ENCODE results near the gene ITSN2. TPM values are rescaled to one million over a fixed set of nuclear protein-coding genes. Genes with fewer than 3 reads are reported as not detected.

Gene ITSN2
- total and polyA plus RNA-seq, 4 donors: 34.3 to 77.2 (median 54.5) TPM

DNA sequence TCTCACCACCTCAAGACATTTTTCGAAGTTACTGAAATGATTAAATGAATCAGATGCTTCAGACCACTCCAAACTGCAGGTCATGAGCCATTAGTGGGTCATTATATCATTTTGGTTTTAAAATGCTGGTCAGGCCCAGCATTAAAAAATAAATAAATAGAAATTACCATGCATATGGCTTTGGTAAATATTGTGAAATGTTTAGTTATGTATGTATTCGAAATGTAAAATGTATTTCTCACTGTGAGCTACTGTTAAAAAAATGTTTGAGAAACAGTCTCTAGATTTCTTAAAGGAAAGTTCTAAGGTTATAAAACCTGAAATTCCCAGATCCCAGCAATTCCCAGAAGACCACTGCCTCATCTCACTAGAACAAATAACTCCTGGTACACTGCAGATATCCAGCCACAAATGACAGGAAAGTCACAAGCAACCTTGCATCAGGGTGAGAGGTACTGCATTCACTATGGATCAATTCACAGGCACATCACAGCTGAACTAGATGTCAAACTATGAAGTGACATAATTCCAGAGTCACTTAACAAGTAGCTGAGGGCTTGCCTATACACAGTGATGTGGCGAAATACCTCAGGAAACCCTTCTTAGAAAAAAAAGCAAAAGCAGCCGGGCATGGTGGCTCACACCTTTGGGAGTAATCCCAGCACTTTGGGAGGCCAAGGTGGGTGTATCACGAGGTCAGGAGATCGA lies 138.8 kb downstream of the ITSN2 start:
- no peaks in the 10 kb centered on the region for H3K27me3 ChIP-seq (ENCODE audit: control insufficient read depth in 3 of 3, insufficient read depth in 3 of 3, low read length in 2 of 3)
- no peak overlapping the region for H3K4me3 ChIP-seq
- 93 to 94% methylated on average over 6 of the region's 6 CpGs for WGBS, 2 donors
- ATAC-seq (ENCODE audit: insufficient read depth, low FRiP score) (no peak), DNase-seq (no peak)
- peaks cover 0 to 39% (median 3%) of the 10 kb centered on the region in 4 donors for H3K36me3 ChIP-seq (ENCODE audit: control insufficient read depth in 4 of 4, insufficient read depth in 4 of 4, low read length in 4 of 4)
- H3K9me3 ChIP-seq (ENCODE audit: control insufficient read depth in 4 of 4, insufficient read depth in 3 of 4, low read length in 3 of 4): no peaks in the 10 kb centered on the region
- no peaks in the 10 kb centered on the region for H3K4me1 ChIP-seq (ENCODE audit: control insufficient read depth in 5 of 5, insufficient read depth in 5 of 5, low read length in 5 of 5)
- TF ChIP-seq, protein P1, sequence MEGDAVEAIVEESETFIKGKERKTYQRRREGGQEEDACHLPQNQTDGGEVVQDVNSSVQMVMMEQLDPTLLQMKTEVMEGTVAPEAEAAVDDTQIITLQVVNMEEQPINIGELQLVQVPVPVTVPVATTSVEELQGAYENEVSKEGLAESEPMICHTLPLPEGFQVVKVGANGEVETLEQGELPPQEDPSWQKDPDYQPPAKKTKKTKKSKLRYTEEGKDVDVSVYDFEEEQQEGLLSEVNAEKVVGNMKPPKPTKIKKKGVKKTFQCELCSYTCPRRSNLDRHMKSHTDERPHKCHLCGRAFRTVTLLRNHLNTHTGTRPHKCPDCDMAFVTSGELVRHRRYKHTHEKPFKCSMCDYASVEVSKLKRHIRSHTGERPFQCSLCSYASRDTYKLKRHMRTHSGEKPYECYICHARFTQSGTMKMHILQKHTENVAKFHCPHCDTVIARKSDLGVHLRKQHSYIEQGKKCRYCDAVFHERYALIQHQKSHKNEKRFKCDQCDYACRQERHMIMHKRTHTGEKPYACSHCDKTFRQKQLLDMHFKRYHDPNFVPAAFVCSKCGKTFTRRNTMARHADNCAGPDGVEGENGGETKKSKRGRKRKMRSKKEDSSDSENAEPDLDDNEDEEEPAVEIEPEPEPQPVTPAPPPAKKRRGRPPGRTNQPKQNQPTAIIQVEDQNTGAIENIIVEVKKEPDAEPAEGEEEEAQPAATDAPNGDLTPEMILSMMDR (IDR thresholded peaks at IDR 0.05; ENCODE audit: control extremely low read depth, extremely low read depth): no peak
- H3K9ac ChIP-seq (ENCODE audit: insufficient read depth in 1 of 2, low read length in 2 of 2): no peak overlapping the region
- H3K27ac ChIP-seq (ENCODE audit: low read depth in 1 of 2, low read length in 1 of 2): no peak overlapping the region

- Histone ChIP-seq H3K36me3 (ENCODE audit: control insufficient read depth in 4 of 4, insufficient read depth in 4 of 4, low read length in 4 of 4) (peaks cover 5 to 39% (median 7%) of the 10 kb centered on the region in 4 donors), H3K4me3 (no peak overlapping the region), H3K9me3 (ENCODE audit: control insufficient read depth in 4 of 4, insufficient read depth in 3 of 4, low read length in 3 of 4) (no peaks in the 10 kb centered on the region), H3K9ac (ENCODE audit: insufficient read depth in 1 of 2, low read length in 2 of 2) (no peak overlapping the region), H3K4me1 (ENCODE audit: control insufficient read depth in 5 of 5, insufficient read depth in 5 of 5, low read length in 5 of 5) (no peaks in the 10 kb centered on the region), H3K27me3 (ENCODE audit: control insufficient read depth in 3 of 3, insufficient read depth in 3 of 3, low read length in 2 of 3) (no peaks in the 10 kb centered on the region), H3K27ac (ENCODE audit: low read depth in 1 of 2, low read length in 1 of 2) (no peak overlapping the region)
- no peak for DNase-seq
- TF ChIP-seq, protein P1 (IDR thresholded peaks at IDR 0.05; ENCODE audit: control extremely low read depth, extremely low read depth): no peak
- ATAC-seq (ENCODE audit: insufficient read depth, low FRiP score): no peak
- WGBS, 2 donors: 94 to 96% methylated on average over 20 of the region's 20 CpGs
Measured at GRCh38 chr2:24220554-24221291, 139.6 kb downstream of the ITSN2 start.

GRCh38 chr2:24214880-24215279 lies 145.5 kb downstream of the ITSN2 start:
- TF ChIP-seq, protein P1 (IDR thresholded peaks at IDR 0.05; ENCODE audit: control extremely low read depth, extremely low read depth): no peak
- peaks cover 5 to 44% (median 20%) of the 10 kb centered on the region in 4 donors for H3K36me3 ChIP-seq (ENCODE audit: control insufficient read depth in 4 of 4, insufficient read depth in 4 of 4, low read length in 4 of 4)
- DNase-seq: no peak
- H3K4me3 ChIP-seq: no peak overlapping the region
- H3K9me3 ChIP-seq (ENCODE audit: control insufficient read depth in 4 of 4, insufficient read depth in 3 of 4, low read length in 3 of 4): peaks cover 0 to 2% (median 0%) of the 10 kb centered on the region in 4 donors
- WGBS, 2 donors: 91 to 96% methylated on average over 3 of the region's 3 CpGs
- no peak overlapping the region for H3K27ac ChIP-seq (ENCODE audit: low read depth in 1 of 2, low read length in 1 of 2)
- no peak for ATAC-seq (ENCODE audit: insufficient read depth, low FRiP score)
- no peak overlapping the region for H3K9ac ChIP-seq (ENCODE audit: insufficient read depth in 1 of 2, low read length in 2 of 2)
- no peaks in the 10 kb centered on the region for H3K4me1 ChIP-seq (ENCODE audit: control insufficient read depth in 5 of 5, insufficient read depth in 5 of 5, low read length in 5 of 5)
- H3K27me3 ChIP-seq (ENCODE audit: control insufficient read depth in 3 of 3, insufficient read depth in 3 of 3, low read length in 2 of 3): no peaks in the 10 kb centered on the region
